HepG2 (cell line): Measurements from ENCODE around the gene SLC1A2. TPM values are rescaled to one million over a fixed set of nuclear protein-coding genes. Genes with fewer than 3 reads are reported as not detected.

Experiments used
- ATAC-seq: fragments of 200-7000 bp; cut with Tn5 transposase; 3 replicates; pipeline ENCODE4 v1.9.1; 2020; ENCODE audit warnings: mild to moderate bottlenecking, moderate library complexity
- BruUV-seq: library from RNA; stranded (reverse); fragments of 400-500 nt; replicated peaks from 2 replicates; lab custom pipeline; 2021; lab: Mats Ljungman, UMichigan
- CTCF ChIA-PET: fragments of 300-600 bp; formaldehyde crosslinking; extraction: SDS; loops from one replicate; lab custom pipeline; 2021; ENCODE audit warnings: low total read pairs, inconsistent platforms, low intra/inter-chr PET ratio; lab: Yijun Ruan, JAX
- POLR2A ChIA-PET: fragments of 350-600 bp; sonication (Branson Sonifier 250); formaldehyde crosslinking; loops from one replicate; lab custom pipeline; 2020; ENCODE audit warnings: antibody characterized with exemption, inconsistent platforms; lab: Yijun Ruan, JAX
- DNase-seq: peaks from one replicate; pipeline ENCODE4 v3.0.0-alpha.2; 2015; ENCODE audit warnings: low spot score
- FAIRE-seq: peaks from 3 replicates; lab custom pipeline; 2011; peaks lifted over from hg19 to GRCh38; lab: Jason Lieb, UNC
- H2AFZ ChIP-seq: one replicate; pipeline ENCODE4 v1.6.1; 2011; ENCODE audit warnings: low read length, inconsistent platforms
- H3K27ac ChIP-seq: fragments of 300-600 bp; 3 replicates; pipeline ENCODE4 v1.8.0; 2011; ENCODE audit warnings: mixed run types, mild to moderate bottlenecking, mixed read lengths, low read length, inconsistent platforms; ENCODE audit not compliant: insufficient read depth; ENCODE audit errors: extremely low read length
- H3K27me3 ChIP-seq, 2 experiments: fragments of 200-600 bp in 1 of 2; 2 replicates in 1 of 2; 3 replicates in 1 of 2; pipeline versions ENCODE4 v1.6.0 to v1.8.0; 2011; ENCODE audit warnings: low read length in 2 of 2, mild to moderate bottlenecking in 2 of 2, moderate library complexity in 2 of 2, inconsistent platforms in 1 of 2; ENCODE audit not compliant: insufficient read depth in 2 of 2, control insufficient read depth in 1 of 2
- H3K36me3 ChIP-seq, 2 experiments: fragments of 200-600 bp in 1 of 2; replicated peaks in 1 of 2; 2 replicates in 1 of 2; 3 replicates in 1 of 2; pipeline versions ENCODE4 v1.5.1 to v1.8.0; 2011; ENCODE audit warnings: low read length in 2 of 2, inconsistent platforms in 1 of 2; ENCODE audit not compliant: insufficient read depth in 2 of 2, control insufficient read depth in 1 of 2
- H3K4me1 ChIP-seq: 2 replicates; pipeline ENCODE4 v1.5.1; 2012; ENCODE audit warnings: low read length, inconsistent platforms; ENCODE audit not compliant: insufficient read depth
- H3K4me2 ChIP-seq: 2 replicates; pipeline ENCODE4 v1.6.0; 2011; ENCODE audit warnings: low read depth, low read length, inconsistent platforms
- H3K4me3 ChIP-seq, 3 experiments: fragments of 200-600 bp in 1 of 3; sonication (generic), shearing (Covaris generic) in 1 of 3; replicated peaks in 1 of 3; 2 replicates each; pipeline ENCODE4 v1.5.1; 2011 to 2016; ENCODE audit warnings: low read length in 3 of 3, inconsistent platforms in 2 of 3, low read depth in 2 of 3, mild to moderate bottlenecking in 2 of 3, control low read depth in 1 of 3, mixed read lengths in 1 of 3; ENCODE audit not compliant: insufficient read depth in 1 of 3
- H3K79me2 ChIP-seq: one replicate; pipeline ENCODE4 v1.6.1; 2011; ENCODE audit warnings: low read length, inconsistent platforms; ENCODE audit not compliant: insufficient read depth
- H3K9ac ChIP-seq: 2 replicates; pipeline ENCODE4 v1.6.0; 2011; ENCODE audit warnings: mild to moderate bottlenecking, low read depth, low read length, inconsistent platforms; ENCODE audit not compliant: insufficient read depth
- H3K9me3 ChIP-seq: 2 replicates; pipeline ENCODE4 v1.5.1; 2012; ENCODE audit warnings: mild to moderate bottlenecking, low read length
- H4K20me1 ChIP-seq: 2 replicates; pipeline ENCODE4 v1.6.0; 2011; ENCODE audit warnings: inconsistent platforms, mild to moderate bottlenecking, low read length, moderate library complexity; ENCODE audit not compliant: insufficient read depth
- ARNT2 ChIP-seq: sonication (generic); formaldehyde crosslinking; IDR thresholded peaks from 2 replicates; pipeline ENCODE4 v1.8.0; 2022; ENCODE audit warnings: mild to moderate bottlenecking, low read depth, missing genetic modification reagents, moderate library complexity
- CENPBD1 ChIP-seq: sonication (generic); formaldehyde crosslinking; IDR thresholded peaks from 2 replicates; pipeline ENCODE4 v1.8.0; 2022; ENCODE audit warnings: missing genetic modification reagents, low read depth, mild to moderate bottlenecking, borderline replicate concordance
- DNMT1 ChIP-seq: sonication (generic); formaldehyde crosslinking; IDR thresholded peaks from 2 replicates; pipeline ENCODE4 v1.5.1; 2020; ENCODE audit warnings: mild to moderate bottlenecking, missing genetic modification reagents
- E2F5 ChIP-seq: sonication (generic); formaldehyde crosslinking; conservative IDR thresholded peaks from 2 replicates; pipeline ENCODE4 v1.4.0; 2020; ENCODE audit warnings: missing genetic modification reagents
- HNRNPH1 ChIP-seq: fragments of 200-400 bp; formaldehyde crosslinking; optimal IDR thresholded peaks from 2 replicates; pipeline ENCODE3; 2017; ENCODE audit warnings: mild to moderate bottlenecking, low read depth, low read length
- MAFG ChIP-seq: sonication (generic); formaldehyde crosslinking; IDR thresholded peaks from 2 replicates; pipeline ENCODE4 v1.5.1; 2020; ENCODE audit warnings: mild to moderate bottlenecking, missing genetic modification reagents
- SSRP1 ChIP-seq: IDR thresholded peaks from 2 replicates; pipeline ENCODE4 v1.6.1; 2016; ENCODE audit warnings: control low read depth
- ZNF331 ChIP-seq: sonication (generic); formaldehyde crosslinking; IDR thresholded peaks from 2 replicates; pipeline ENCODE4 v1.4.0; 2020; ENCODE audit warnings: missing genetic modification reagents
- ZNF44 ChIP-seq: sonication (generic); formaldehyde crosslinking; IDR thresholded peaks from 2 replicates; pipeline ENCODE4 v1.5.1; 2020; ENCODE audit warnings: mild to moderate bottlenecking, missing genetic modification reagents
- ZNF777 ChIP-seq: sonication (generic); formaldehyde crosslinking; IDR thresholded peaks from 2 replicates; pipeline ENCODE4 v1.4.0; 2020; ENCODE audit warnings: missing genetic modification reagents
- ZSCAN12 ChIP-seq: sonication (generic); formaldehyde crosslinking; IDR thresholded peaks from 2 replicates; pipeline ENCODE4 v1.9.0; 2021; ENCODE audit warnings: mild to moderate bottlenecking, missing genetic modification reagents
- in situ Hi-C: cut with HindIII; loops from 2 replicates; pipeline ENCODE4 v1.10.0; 2017; ENCODE audit warnings: low pct_unique_long_range_greater_than_20kb; ENCODE audit not compliant: extremely low pct_ligation_motif_present
- intact Hi-C: fragments of 100-400 bp; cut with micrococcal nuclease; formaldehyde crosslinking; loops from one replicate; pipeline ENCODE4 v1.10.0; 2022; ENCODE audit not compliant: unreplicated experiment
- polyA plus RNA-seq, 8 experiments: library from polyadenylated mRNA; depleted of rRNA in 3 of 8; stranded (reverse) in 7 of 8; unstranded in 1 of 8; fragments of >200 nt; fragmentation: Illumina TruSeq in 4 of 8; extraction: Trizol in 4 of 8; gene quantifications; 2 replicates each; pipeline versions ENCODE4 v1.2.1 to v1.2.3, GENCODE V29; 2011 to 2016; ENCODE audit warnings: low read depth in 4 of 8, missing spikeins in 1 of 8, mixed read lengths in 1 of 8; ENCODE audit not compliant: insufficient read depth in 1 of 8
- total RNA-seq, 5 experiments: library from RNA; depleted of rRNA; stranded (reverse); fragments of >200 nt; fragmentation: Illumina TruSeq; extraction: Trizol; gene quantifications; 2 replicates each; pipeline ENCODE4 v1.2.3, GENCODE V29; 2016; ENCODE audit warnings: low read depth in 1 of 5

The SLC1A2 gene
- total and polyA plus RNA-seq, 2 of the 13 experiments (the other 11 are each of a cell fraction or from before 2014, with no cell fraction given): 23.2 to 43.2 TPM

GRCh38 chr11:35253237-35253636, 166.1 kb downstream of the SLC1A2 start (continued):
- TF ChIP-seq CENPBD1 (CRISPR knock-in tag): no peak
- no peak for TF ChIP-seq ARNT2 (CRISPR knock-in tag)
- no peak for TF ChIP-seq SSRP1 (CRISPR knock-in tag)
- no peak for TF ChIP-seq E2F5 (CRISPR knock-in tag)
- TF ChIP-seq, all 625 proteins: peak for 0

- FAIRE-seq (no peak), ATAC-seq (no peak), DNase-seq (no peak)
- Histone ChIP-seq H3K27me3 (no peaks in the 10 kb centered on the region), H3K79me2 (no peaks in the 10 kb centered on the region), H2AFZ (no peak overlapping the region), H4K20me1 (no peaks in the 10 kb centered on the region), H3K9me3 (no peaks in the 10 kb centered on the region), H3K9ac (no peak overlapping the region), H3K36me3 (peaks cover 0 to 3% of the 10 kb centered on the region in 2 experiments; a peak in 1 of 5 replicates), H3K4me2 (no peak overlapping the region), H3K27ac (no peak overlapping the region), H3K4me3 (no peak overlapping the region), H3K4me1 (no peaks in the 10 kb centered on the region)
- BruUV-seq: no TSS peak
- in situ Hi-C loops: no loop called here
- POLR2A ChIA-PET: no interaction called here
- TF ChIP-seq ZSCAN12: no peak
- no peak for TF ChIP-seq ZNF331 (CRISPR knock-in tag)
- TF ChIP-seq DNMT1 (CRISPR knock-in tag): no peak
- TF ChIP-seq ZNF44 (CRISPR knock-in tag): no peak
- TF ChIP-seq MAFG: no peak
- TF ChIP-seq ZNF777: no peak
- TF ChIP-seq HNRNPH1: no peak
- intact Hi-C loops: no loop called here
- CTCF ChIA-PET: no interaction called here
Measured at GRCh38 chr11:35250621-35251020, 168.7 kb downstream of the SLC1A2 start.
